K562 (cell line): ENCODE data around the gene NME4. TPM values are rescaled to one million over a fixed set of nuclear protein-coding genes. Genes with fewer than 3 reads are reported as not detected.
A peak's percentile ranks its signal among the peaks of the same experiment; 100 is the strongest.

Experiments used
- ATAC-seq: fragments of 200-7000 bp; cut with Tn5 transposase; 3 replicates; pipeline ENCODE4 v1.9.1; 2020; ENCODE audit warnings: moderate library complexity
- BruUV-seq: library from RNA; stranded (reverse); fragments of 400-500 nt; replicated peaks from 2 replicates; lab custom pipeline; 2021; lab: Mats Ljungman, UMichigan
- CTCF ChIA-PET: fragments of 300-600 bp; formaldehyde crosslinking; extraction: SDS; loops from one replicate; lab custom pipeline; 2021; ENCODE audit warnings: low intra/inter-chr PET ratio; lab: Yijun Ruan, JAX
- POLR2A ChIA-PET: fragments of 300-600, 350-650 bp; sonication (Branson Sonifier 250); formaldehyde crosslinking; extraction: SDS; loops from one replicate; lab custom pipeline; 2021; ENCODE audit warnings: antibody characterized with exemption, inconsistent platforms; lab: Yijun Ruan, JAX
- DNase-seq, 4 experiments: peaks; one replicate each; pipeline versions ENCODE4 v3.0.0 to v3.0.0-alpha.2; 2011 to 2018; ENCODE audit warnings: low spot score in 3 of 4, mixed read lengths in 3 of 4; ENCODE audit errors: extremely low read depth in 1 of 4
- FAIRE-seq: peaks from 2 replicates; lab custom pipeline; 2011; peaks lifted over from hg19 to GRCh38; lab: Jason Lieb, UNC
- H2AFZ ChIP-seq: 2 replicates; pipeline ENCODE4 v1.6.0; 2011; ENCODE audit warnings: low read depth, low read length, control low read depth, inconsistent platforms
- H3K27ac ChIP-seq: fragments of 200-600 bp; 3 replicates; pipeline ENCODE4 v1.8.0; 2011; ENCODE audit warnings: low read depth, mild to moderate bottlenecking, control low read depth, inconsistent platforms, low read length, moderate library complexity, mixed read lengths; ENCODE audit errors: extremely low read depth
- H3K27me3 ChIP-seq, 2 experiments: fragments of 300-600 bp in 1 of 2; 2 replicates in 1 of 2; 3 replicates in 1 of 2; pipeline versions ENCODE4 v1.6.0 to v1.8.0; 2011; ENCODE audit warnings: inconsistent platforms in 2 of 2, low read length in 2 of 2, mild to moderate bottlenecking in 1 of 2, mixed read lengths in 1 of 2, moderate library complexity in 1 of 2; ENCODE audit not compliant: control insufficient read depth in 2 of 2, insufficient read depth in 2 of 2
- H3K36me3 ChIP-seq: fragments of 300-600 bp; 3 replicates; pipeline ENCODE4 v1.8.0; 2011; ENCODE audit warnings: mild to moderate bottlenecking, low read length, inconsistent platforms; ENCODE audit not compliant: control insufficient read depth, insufficient read depth
- H3K4me1 ChIP-seq, 2 experiments: fragments of 200-600 bp in 1 of 2; replicated peaks in 1 of 2; 2 replicates in 1 of 2; 3 replicates in 1 of 2; pipeline versions ENCODE4 v1.5.1 to v1.8.0; 2011; ENCODE audit warnings: inconsistent platforms in 2 of 2, low read length in 2 of 2, mild to moderate bottlenecking in 1 of 2, mixed read lengths in 1 of 2, moderate library complexity in 1 of 2; ENCODE audit not compliant: control insufficient read depth in 2 of 2, insufficient read depth in 2 of 2
- H3K4me2 ChIP-seq: 2 replicates; pipeline ENCODE4 v1.6.1; 2011; ENCODE audit warnings: low read length, control low read depth, inconsistent platforms, mixed read lengths; ENCODE audit not compliant: insufficient read depth
- H3K4me3 ChIP-seq: fragments of 200-600 bp; sonication (generic), shearing (Covaris generic); 2 replicates; pipeline ENCODE4 v1.5.1; 2016; ENCODE audit warnings: control low read depth, inconsistent platforms
- H3K79me2 ChIP-seq: fragments of 200-600 bp; 3 replicates; pipeline ENCODE4 v1.8.0; 2011; ENCODE audit warnings: low read length, inconsistent platforms; ENCODE audit not compliant: control insufficient read depth, insufficient read depth
- H3K9ac ChIP-seq, 2 experiments: 2 replicates each; pipeline versions ENCODE4 v1.6.0 to v1.6.1; 2011; ENCODE audit warnings: low read depth in 2 of 2, low read length in 2 of 2, control low read depth in 1 of 2, inconsistent platforms in 1 of 2, mild to moderate bottlenecking in 1 of 2, mixed read lengths in 1 of 2; ENCODE audit not compliant: insufficient read depth in 1 of 2
- H3K9me1 ChIP-seq: one replicate; pipeline ENCODE4 v1.6.0; 2011; ENCODE audit warnings: inconsistent platforms, mild to moderate bottlenecking, low read length, moderate library complexity; ENCODE audit not compliant: control insufficient read depth, insufficient read depth
- H3K9me3 ChIP-seq: replicated peaks from 2 replicates; pipeline ENCODE4 v1.5.1; 2011; ENCODE audit warnings: low read depth, low read length, inconsistent platforms; ENCODE audit not compliant: control insufficient read depth, insufficient read depth
- H4K20me1 ChIP-seq: replicated peaks from 2 replicates; pipeline ENCODE4 v1.6.1; 2011; ENCODE audit warnings: low read length, inconsistent platforms, mixed read lengths; ENCODE audit not compliant: control insufficient read depth, insufficient read depth
- POLR2B ChIP-seq: fragments of 450-650 bp; IDR thresholded peaks from 2 replicates; pipeline ENCODE4 v1.6.1; 2018; ENCODE audit warnings: low read depth; ENCODE audit not compliant: partially characterized antibody
- RBFOX2 ChIP-seq: fragments of 200-400 bp; formaldehyde crosslinking; IDR thresholded peaks from 2 replicates; pipeline ENCODE4 v1.6.1; 2017; ENCODE audit warnings: low read depth, mild to moderate bottlenecking, low read length, moderate library complexity
- WGBS: fragments of 100-300 bp; shearing (Covaris generic); methylation state at CpG from one replicate; pipeline ENCODE4 v1.1.6; 2016; ENCODE audit warnings: low coverage, mixed read lengths; ENCODE audit not compliant: insufficient coverage; ENCODE audit errors: missing lambda C conversion rate; 5-methylcytosine and 5-hydroxymethylcytosine counted together
- in situ Hi-C: fragments of 300-500 bp; cut with MboI; formaldehyde crosslinking; loops from 4 replicates; pipeline ENCODE4 v1.15.0; 2018; ENCODE audit warnings: inconsistent platforms, mixed read lengths
- intact Hi-C: fragments of 100-400 bp; cut with micrococcal nuclease; formaldehyde crosslinking; loops from 2 replicates; pipeline ENCODE4 v1.14.2; 2022
- polyA plus RNA-seq, 8 experiments: library from polyadenylated mRNA; depleted of rRNA in 4 of 8; stranded (reverse) in 5 of 8; unstranded in 3 of 8; fragments of >200 nt; fragmentation: Nextera tagmentation in 2 of 8; fragmentation: Illumina TruSeq in 1 of 8; extraction: Ambion mirVana in 2 of 8; extraction: Trizol in 1 of 8; gene quantifications; 2 replicates each; pipeline versions ENCODE4 v1.2.1 to v1.2.3, GENCODE V29; 2011 to 2014; ENCODE audit warnings: inconsistent platforms in 1 of 8, missing spikeins in 1 of 8
- total RNA-seq, 7 experiments: library from RNA; depleted of rRNA in 6 of 7; stranded (reverse); fragments of >200 nt in 6 of 7; fragmentation: Illumina TruSeq in 2 of 7; extraction: Trizol in 2 of 7; gene quantifications; 2 replicates each; pipeline versions ENCODE4 v1.2.1 to v1.2.3, GENCODE V29; 2011 to 2021; ENCODE audit warnings: low replicate concordance in 1 of 7
- TF ChIP-seq, protein P1 (sequence below): sonication (generic); formaldehyde crosslinking; IDR thresholded peaks from 2 replicates; pipeline ENCODE4 v1.8.1; 2023; ENCODE audit warnings: mild to moderate bottlenecking, missing genetic modification reagents

The NME4 gene
- total and polyA plus RNA-seq, 9 of the 15 experiments (the other 6 are each of a cell fraction or from before 2014, with no cell fraction given), result 15.4 to 264 (median 139) TPM

DNA sequence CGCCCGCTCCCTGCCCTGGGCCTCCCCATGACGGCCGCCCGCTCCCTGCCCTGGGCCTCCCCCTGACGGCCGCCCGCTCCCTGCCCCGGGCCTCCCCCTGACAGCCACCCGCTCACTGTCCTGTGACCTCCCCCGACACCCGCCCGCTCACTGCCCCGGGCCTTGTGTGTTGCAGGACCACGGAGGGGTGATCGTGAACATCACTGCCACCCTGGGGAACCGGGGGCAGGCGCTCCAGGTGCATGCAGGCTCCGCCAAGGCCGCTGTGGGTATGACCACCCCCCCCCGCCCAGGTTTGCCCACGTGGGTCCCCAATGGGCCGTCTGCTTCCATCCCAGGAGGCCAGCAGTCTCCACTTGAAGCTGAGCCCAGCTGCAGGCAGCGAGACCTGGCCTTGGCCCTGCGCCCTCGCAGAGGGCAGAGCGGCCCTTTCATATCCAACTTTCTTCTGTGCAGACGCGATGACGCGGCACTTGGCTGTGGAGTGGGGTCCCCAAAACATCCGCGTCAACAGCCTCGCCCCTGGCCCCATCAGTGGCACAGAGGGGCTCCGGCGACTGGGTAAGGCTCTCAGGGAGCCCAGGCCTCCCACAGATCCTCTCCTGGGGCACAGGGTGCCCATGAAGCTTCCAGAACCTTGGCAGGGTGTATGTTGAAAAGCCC lies 13.6 kb downstream of the NME4 start:
- peak overlapping the region in 1 of 2 experiments; percentile 9; a peak in 1 of 4 replicates for H3K9ac ChIP-seq
- TF ChIP-seq POLR2B (no peak), RBFOX2 (peak; percentile 32; the same call in 1 of the 2 replicates)
- TF ChIP-seq, protein P1, sequence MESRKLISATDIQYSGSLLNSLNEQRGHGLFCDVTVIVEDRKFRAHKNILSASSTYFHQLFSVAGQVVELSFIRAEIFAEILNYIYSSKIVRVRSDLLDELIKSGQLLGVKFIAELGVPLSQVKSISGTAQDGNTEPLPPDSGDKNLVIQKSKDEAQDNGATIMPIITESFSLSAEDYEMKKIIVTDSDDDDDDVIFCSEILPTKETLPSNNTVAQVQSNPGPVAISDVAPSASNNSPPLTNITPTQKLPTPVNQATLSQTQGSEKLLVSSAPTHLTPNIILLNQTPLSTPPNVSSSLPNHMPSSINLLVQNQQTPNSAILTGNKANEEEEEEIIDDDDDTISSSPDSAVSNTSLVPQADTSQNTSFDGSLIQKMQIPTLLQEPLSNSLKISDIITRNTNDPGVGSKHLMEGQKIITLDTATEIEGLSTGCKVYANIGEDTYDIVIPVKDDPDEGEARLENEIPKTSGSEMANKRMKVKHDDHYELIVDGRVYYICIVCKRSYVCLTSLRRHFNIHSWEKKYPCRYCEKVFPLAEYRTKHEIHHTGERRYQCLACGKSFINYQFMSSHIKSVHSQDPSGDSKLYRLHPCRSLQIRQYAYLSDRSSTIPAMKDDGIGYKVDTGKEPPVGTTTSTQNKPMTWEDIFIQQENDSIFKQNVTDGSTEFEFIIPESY (CRISPR knock-in tag), result peak; percentile 17; the same call in 1 of the 2 replicates
- TF ChIP-seq, all 486 proteins: peak for 2
- WGBS, result 89% methylated on average over 27 of the region's 36 CpGs
- H3K36me3 ChIP-seq, result peaks cover 8% of the 10 kb centered on the region; the same call in 1 of the 3 replicates
- H3K27me3 ChIP-seq, result no peaks in the 10 kb centered on the region
- H3K4me2 ChIP-seq, result no peak overlapping the region
- BruUV-seq, result no TSS peak
- no peak overlapping the region for H3K4me3 ChIP-seq
- ChIA-PET POLR2A (interaction anchor here (1.1 kb wide), 1 partner anchor 11 kb away, joined by 3 read pairs; no protein-coding TSS in a partner anchor), CTCF (no interaction called here)
- H3K9me1 ChIP-seq, result no peaks in the 10 kb centered on the region
- no peak overlapping the region for H3K27ac ChIP-seq
- H2AFZ ChIP-seq, result no peak overlapping the region
- DNase-seq (no peak), FAIRE-seq (no peak), ATAC-seq (no peak)
- peaks cover 7 to 48% of the 10 kb centered on the region in 2 experiments for H3K4me1 ChIP-seq
- in situ Hi-C loops (no loop called here), intact Hi-C loops (no loop called here)
- H3K79me2 ChIP-seq, result no peaks in the 10 kb centered on the region
- no peaks in the 10 kb centered on the region for H4K20me1 ChIP-seq
- H3K9me3 ChIP-seq, result no peaks in the 10 kb centered on the region
